Fibroblast of lung (primary cell): Measurements from ENCODE around the gene ABHD5.

Experiments
- EZH2 ChIP-seq: IDR thresholded peaks from 2 replicates; pipeline ENCODE4 v1.5.1; 2012; ENCODE audit warnings: low read length, control low read depth, mild to moderate bottlenecking; ENCODE audit errors: missing control alignments
- TF ChIP-seq, protein P1 (sequence below), 2 donors: IDR thresholded peaks in 1 of 2; conservative IDR thresholded peaks in 1 of 2; 1 replicate in 1 of 2; 2 replicates in 1 of 2; pipeline ENCODE4 v1.5.1; 2011 to 2012; ENCODE audit warnings: low read length in 2 of 2, control low read depth in 1 of 2, inconsistent platforms in 1 of 2, low read depth in 1 of 2, mild to moderate bottlenecking in 1 of 2

DNA sequence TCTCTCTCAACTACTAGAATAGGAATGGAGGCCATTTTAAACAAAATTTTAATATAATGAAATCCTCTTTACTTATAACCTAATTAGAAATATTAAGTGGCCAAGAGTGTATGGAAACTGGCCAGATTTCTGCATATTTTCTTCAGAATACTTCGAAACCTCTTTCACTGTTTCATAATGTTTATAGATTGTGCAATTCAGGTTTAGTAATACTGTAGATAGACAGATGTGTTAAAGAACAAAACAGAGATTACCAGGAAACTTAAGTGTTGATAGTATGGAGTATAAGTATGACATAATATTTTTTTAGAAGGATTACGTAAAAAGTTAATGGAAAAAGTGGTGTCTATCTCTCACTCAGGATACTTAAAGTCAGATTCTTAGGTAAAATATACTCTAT lies 4.7 kb downstream of the ABHD5 start:
- TF ChIP-seq, protein P1, sequence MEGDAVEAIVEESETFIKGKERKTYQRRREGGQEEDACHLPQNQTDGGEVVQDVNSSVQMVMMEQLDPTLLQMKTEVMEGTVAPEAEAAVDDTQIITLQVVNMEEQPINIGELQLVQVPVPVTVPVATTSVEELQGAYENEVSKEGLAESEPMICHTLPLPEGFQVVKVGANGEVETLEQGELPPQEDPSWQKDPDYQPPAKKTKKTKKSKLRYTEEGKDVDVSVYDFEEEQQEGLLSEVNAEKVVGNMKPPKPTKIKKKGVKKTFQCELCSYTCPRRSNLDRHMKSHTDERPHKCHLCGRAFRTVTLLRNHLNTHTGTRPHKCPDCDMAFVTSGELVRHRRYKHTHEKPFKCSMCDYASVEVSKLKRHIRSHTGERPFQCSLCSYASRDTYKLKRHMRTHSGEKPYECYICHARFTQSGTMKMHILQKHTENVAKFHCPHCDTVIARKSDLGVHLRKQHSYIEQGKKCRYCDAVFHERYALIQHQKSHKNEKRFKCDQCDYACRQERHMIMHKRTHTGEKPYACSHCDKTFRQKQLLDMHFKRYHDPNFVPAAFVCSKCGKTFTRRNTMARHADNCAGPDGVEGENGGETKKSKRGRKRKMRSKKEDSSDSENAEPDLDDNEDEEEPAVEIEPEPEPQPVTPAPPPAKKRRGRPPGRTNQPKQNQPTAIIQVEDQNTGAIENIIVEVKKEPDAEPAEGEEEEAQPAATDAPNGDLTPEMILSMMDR (conservative IDR thresholded peaks at IDR 0.05 in 1 of 2, IDR thresholded peaks at IDR 0.05 in 1 of 2; ENCODE audit: low read depth in 1 of 2, low read length in 2 of 2), result no peak
- TF ChIP-seq EZH2, result no peak
